OCI-LY1 (cell line): ENCODE data around the gene CPNE7.

ENCODE experiments used
- H2AFZ ChIP-seq: fragments of 200-600 bp; sonication (generic), shearing (Covaris generic); 2 replicates; pipeline ENCODE4 v1.6.0; 2014; ENCODE audit warnings: antibody characterized with exemption, mild to moderate bottlenecking, low read length
- H3F3A ChIP-seq: fragments of 200-600 bp; sonication (generic), shearing (Covaris generic); 2 replicates; pipeline ENCODE4 v1.6.0; 2014; ENCODE audit warnings: mild to moderate bottlenecking, antibody characterized with exemption, low read length, moderate library complexity; ENCODE audit not compliant: insufficient read depth
- H3K27ac ChIP-seq: fragments of 200-600 bp; sonication (generic); 2 replicates; pipeline ENCODE4 v1.5.1; 2014; ENCODE audit warnings: low read length, mixed run types, mild to moderate bottlenecking, low read depth; ENCODE audit not compliant: poor library complexity, severe bottlenecking
- H3K27me3 ChIP-seq: fragments of 200-600 bp; sonication (generic); 2 replicates; pipeline ENCODE4 v1.6.0; 2014; ENCODE audit warnings: antibody characterized with exemption, mild to moderate bottlenecking, low read length, moderate library complexity; ENCODE audit not compliant: insufficient read depth
- H3K36me3 ChIP-seq: fragments of 200-600 bp; sonication (generic); 2 replicates; pipeline ENCODE4 v1.6.1; 2014; ENCODE audit warnings: mild to moderate bottlenecking, antibody characterized with exemption, low read length, moderate library complexity, mixed read lengths; ENCODE audit not compliant: insufficient read depth
- H3K4me1 ChIP-seq: fragments of 200-600 bp; sonication (generic); 2 replicates; pipeline ENCODE4 v1.5.1; 2014; ENCODE audit warnings: mild to moderate bottlenecking, low read length, moderate library complexity; ENCODE audit not compliant: insufficient read depth, severe bottlenecking
- H3K4me2 ChIP-seq: fragments of 200-600 bp; sonication (generic), shearing (Covaris generic); 2 replicates; pipeline ENCODE4 v1.6.1; 2014; ENCODE audit warnings: low read length
- H3K4me3 ChIP-seq: fragments of 200-600 bp; sonication (generic); 2 replicates; pipeline ENCODE4 v1.5.1; 2014; ENCODE audit warnings: low read length, low read depth, mild to moderate bottlenecking, mixed read lengths; ENCODE audit not compliant: poor library complexity, severe bottlenecking
- H3K79me2 ChIP-seq: fragments of 200-600 bp; shearing (Covaris generic); 2 replicates; pipeline ENCODE4 v1.6.1; 2016; ENCODE audit warnings: mixed run types, low read length, mixed read lengths; ENCODE audit not compliant: insufficient read depth
- H3K9ac ChIP-seq: fragments of 200-600 bp; sonication (generic), shearing (Covaris generic); 2 replicates; pipeline ENCODE4 v1.6.1; 2014; ENCODE audit warnings: mild to moderate bottlenecking, low read length, mixed read lengths
- H3K9me2 ChIP-seq: fragments of 200-600 bp; sonication (generic), shearing (Covaris generic); 2 replicates; pipeline ENCODE4 v1.6.1; 2014; ENCODE audit warnings: low read depth, mild to moderate bottlenecking, low read length, mixed read lengths
- H3K9me3 ChIP-seq: fragments of 200-600 bp; shearing (Covaris generic); 2 replicates; pipeline ENCODE4 v1.6.1; 2014; ENCODE audit warnings: low read length, mixed read lengths
- H4K20me1 ChIP-seq: fragments of 200-600 bp; sonication (generic), shearing (Covaris generic); 2 replicates; pipeline ENCODE4 v1.6.0; 2016; ENCODE audit warnings: mild to moderate bottlenecking, low read length; ENCODE audit not compliant: insufficient read depth
- EZH2 ChIP-seq: fragments of 200-600 bp; sonication (generic), shearing (Covaris generic); IDR thresholded peaks from 2 replicates; pipeline ENCODE4 v1.8.0; 2017; ENCODE audit warnings: borderline replicate concordance, mixed run types, mild to moderate bottlenecking, antibody characterized with exemption, low read length, moderate library complexity, mixed read lengths
- TF ChIP-seq, protein P1 (sequence below): fragments of 200-600 bp; sonication (generic), shearing (Covaris generic); IDR thresholded peaks from 2 replicates; pipeline ENCODE4 v1.5.1; 2017; ENCODE audit warnings: mild to moderate bottlenecking, antibody characterized with exemption, low read length, moderate library complexity, mixed read lengths

CPNE7 gene

DNA sequence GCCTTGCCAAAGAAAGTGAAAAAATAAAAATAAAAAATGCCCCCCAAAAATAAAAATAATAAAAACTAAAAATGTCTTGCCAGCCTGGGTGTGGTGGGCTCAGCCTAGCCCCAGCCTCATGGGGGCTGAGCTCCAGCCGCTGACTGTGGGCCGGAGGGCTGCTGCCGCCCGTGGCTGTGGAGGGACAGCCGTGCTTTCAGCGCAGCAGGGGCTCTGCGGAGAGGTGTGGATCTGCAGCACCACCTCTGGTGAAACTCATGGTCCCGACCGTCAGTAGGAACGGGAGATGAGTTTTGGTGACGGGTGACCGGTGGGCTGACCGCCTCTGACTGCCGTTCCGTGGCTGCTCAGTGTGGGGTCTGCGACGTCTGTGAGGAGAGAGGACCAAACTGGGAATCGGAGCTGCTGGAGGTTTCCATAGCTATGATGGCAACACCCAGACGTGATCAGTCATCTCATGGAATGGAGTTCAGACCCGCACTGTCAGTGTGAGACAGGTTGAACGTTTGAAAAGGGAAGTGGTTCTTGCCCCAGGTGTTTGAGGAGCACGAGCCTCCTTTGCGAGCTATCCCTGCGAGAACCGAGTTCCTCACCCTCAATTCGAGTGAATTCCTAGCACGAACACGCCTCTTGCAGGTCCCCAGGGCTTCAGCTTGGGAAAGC is 27.1 kb upstream of the CPNE7 start:
- Histone ChIP-seq H3K9me2 (no peaks in the 10 kb centered on the region), H2AFZ (no peak overlapping the region), H3F3A (no peaks in the 10 kb centered on the region), H3K4me2 (peak overlapping the region; percentile 37; the same call in 1 of the 2 replicates), H3K4me3 (no peak overlapping the region), H3K9me3 (no peaks in the 10 kb centered on the region), H3K79me2 (no peaks in the 10 kb centered on the region), H3K27ac (peak overlapping the region; percentile 86), H3K27me3 (no peaks in the 10 kb centered on the region), H3K9ac (peak overlapping the region; percentile 36; the same call in 1 of the 2 replicates), H3K36me3 (peaks cover 81% of the 10 kb centered on the region), H4K20me1 (no peaks in the 10 kb centered on the region), H3K4me1 (peaks cover 14% of the 10 kb centered on the region)
- TF ChIP-seq, protein P1, sequence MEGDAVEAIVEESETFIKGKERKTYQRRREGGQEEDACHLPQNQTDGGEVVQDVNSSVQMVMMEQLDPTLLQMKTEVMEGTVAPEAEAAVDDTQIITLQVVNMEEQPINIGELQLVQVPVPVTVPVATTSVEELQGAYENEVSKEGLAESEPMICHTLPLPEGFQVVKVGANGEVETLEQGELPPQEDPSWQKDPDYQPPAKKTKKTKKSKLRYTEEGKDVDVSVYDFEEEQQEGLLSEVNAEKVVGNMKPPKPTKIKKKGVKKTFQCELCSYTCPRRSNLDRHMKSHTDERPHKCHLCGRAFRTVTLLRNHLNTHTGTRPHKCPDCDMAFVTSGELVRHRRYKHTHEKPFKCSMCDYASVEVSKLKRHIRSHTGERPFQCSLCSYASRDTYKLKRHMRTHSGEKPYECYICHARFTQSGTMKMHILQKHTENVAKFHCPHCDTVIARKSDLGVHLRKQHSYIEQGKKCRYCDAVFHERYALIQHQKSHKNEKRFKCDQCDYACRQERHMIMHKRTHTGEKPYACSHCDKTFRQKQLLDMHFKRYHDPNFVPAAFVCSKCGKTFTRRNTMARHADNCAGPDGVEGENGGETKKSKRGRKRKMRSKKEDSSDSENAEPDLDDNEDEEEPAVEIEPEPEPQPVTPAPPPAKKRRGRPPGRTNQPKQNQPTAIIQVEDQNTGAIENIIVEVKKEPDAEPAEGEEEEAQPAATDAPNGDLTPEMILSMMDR: no peak
- TF ChIP-seq EZH2: no peak

DNA sequence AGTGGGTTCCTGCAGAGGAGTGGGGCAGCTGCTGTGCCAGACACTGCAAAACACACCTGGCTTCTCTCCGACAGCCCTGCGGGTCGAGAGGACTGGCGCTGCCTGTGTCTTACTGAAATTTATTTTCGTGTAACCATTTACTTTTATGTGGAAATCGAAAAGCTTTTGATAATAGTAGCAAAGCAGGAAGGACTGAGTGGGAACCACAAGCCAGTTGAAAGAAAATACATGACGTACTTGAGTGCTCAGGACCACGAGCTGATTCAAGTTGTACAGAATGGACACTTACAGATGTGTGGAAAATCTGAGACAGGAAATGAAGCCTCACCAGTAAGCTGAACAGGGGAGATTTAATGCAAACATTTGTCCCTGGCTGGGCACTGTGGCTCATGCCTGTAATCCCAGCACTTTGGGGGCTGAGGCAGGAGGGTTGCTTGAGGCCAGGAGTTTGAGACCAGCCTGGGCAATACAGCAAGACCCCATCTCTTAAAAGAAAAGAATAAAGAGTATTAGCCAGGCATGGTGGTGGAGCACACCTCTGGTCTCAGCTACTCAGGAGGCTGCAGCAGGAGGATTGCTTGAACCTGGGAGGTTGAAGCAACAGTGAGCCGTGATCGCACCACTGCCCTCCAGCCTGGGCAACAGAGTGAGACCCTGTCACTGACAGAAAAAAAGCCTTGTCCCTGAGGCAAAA is 26.4 kb upstream of the CPNE7 start:
- Histone ChIP-seq H3K79me2 (no peaks in the 10 kb centered on the region), H3F3A (no peaks in the 10 kb centered on the region), H3K9me3 (no peaks in the 10 kb centered on the region), H3K4me3 (no peak overlapping the region), H4K20me1 (no peaks in the 10 kb centered on the region), H3K9ac (peak overlapping the region; percentile 36; the same call in 1 of the 2 replicates), H3K9me2 (no peaks in the 10 kb centered on the region), H3K4me1 (peaks cover 14% of the 10 kb centered on the region), H2AFZ (no peak overlapping the region), H3K36me3 (peaks cover 82% of the 10 kb centered on the region), H3K4me2 (peak overlapping the region; percentile 37; the same call in 1 of the 2 replicates), H3K27ac (peak overlapping the region; percentile 86), H3K27me3 (no peaks in the 10 kb centered on the region)
- TF ChIP-seq, protein P1: no peak
- TF ChIP-seq EZH2: no peak

DNA sequence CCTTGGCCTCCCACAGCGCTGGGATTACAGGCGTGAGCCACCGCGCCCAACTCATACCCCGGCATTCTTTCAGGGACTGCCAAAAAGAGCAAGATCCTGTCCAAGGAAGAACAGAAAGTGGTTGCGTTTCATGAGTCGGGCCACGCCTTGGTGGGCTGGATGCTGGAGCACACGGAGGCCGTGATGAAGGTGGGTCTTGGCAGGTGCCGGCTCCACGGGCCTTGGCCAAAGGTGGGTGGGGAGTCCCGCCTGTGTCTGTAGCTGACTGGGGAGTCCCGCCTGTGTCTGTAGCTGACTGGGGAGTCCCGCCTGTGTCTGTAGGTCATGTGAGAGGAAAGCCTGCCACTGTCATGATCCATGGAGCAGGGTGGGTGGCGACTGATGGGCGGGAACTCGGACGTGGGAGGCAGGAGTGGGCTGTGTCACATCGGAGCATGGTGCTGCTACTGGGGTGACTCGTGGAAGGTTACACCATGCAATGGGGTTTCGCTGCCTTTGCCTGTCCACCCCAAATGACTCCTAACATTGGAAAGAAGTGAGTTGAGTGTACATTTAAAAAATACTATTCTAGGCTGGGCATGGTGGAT is 25.0 kb upstream of the CPNE7 start:
- Histone ChIP-seq H3F3A (no peaks in the 10 kb centered on the region), H3K4me3 (no peak overlapping the region), H2AFZ (no peak overlapping the region), H3K79me2 (no peaks in the 10 kb centered on the region), H3K9me2 (no peaks in the 10 kb centered on the region), H3K4me1 (peaks cover 18% of the 10 kb centered on the region), H3K9ac (no peak overlapping the region), H3K27me3 (no peaks in the 10 kb centered on the region), H3K36me3 (peaks cover 82% of the 10 kb centered on the region), H3K9me3 (no peaks in the 10 kb centered on the region), H3K4me2 (no peak overlapping the region), H3K27ac (no peak overlapping the region), H4K20me1 (no peaks in the 10 kb centered on the region)
- TF ChIP-seq, protein P1: no peak
- TF ChIP-seq EZH2: no peak
